ENCODE data around the gene SYCN. TPM values are rescaled to one million over a fixed set of nuclear protein-coding genes. Genes with fewer than 3 reads are reported as not detected.

Gene SYCN
- total RNA-seq = not detected in 2 replicates

GRCh38 chr19:39203372-39204341, at the start of gene SYCN:
SYCN (minus strand) TSS chr19:39204263; CDS start chr19:39204254, 9 bp downstream.

GRCh38 chr19:39248806-39249205, 44.7 kb upstream of the SYCN start, which contains the start of gene IFNL4:
IFNL4 (minus strand) TSS chr19:39248856.

GRCh38 chr19:39244410-39245100, 40.5 kb upstream of the SYCN start, which contains the start of gene IFNL3:
IFNL3 (minus strand) TSS chr19:39245006; CDS start chr19:39244967, 39 bp downstream.

GRCh38 chr19:39196860-39197562, 7.1 kb downstream of the SYCN start, which contains the start of gene NCCRP1:
NCCRP1 (plus strand) TSS chr19:39196964; CDS start chr19:39196983, 19 bp downstream.

Other genes with a start within 250 kb of the SYCN start
- gene FBXO17, start 228.5 kb downstream of the SYCN start, total RNA-seq = 11.9 and 22.3 TPM in 2 replicates
- gene FBXO27, start 171.7 kb downstream of the SYCN start, total RNA-seq = 2.0 and 5.5 TPM in 2 replicates
- gene ACP7, start 119.9 kb downstream of the SYCN start, total RNA-seq = 0.09 TPM in 1 of 2 replicates, not detected in the other
- gene PAK4, start 78.5 kb downstream of the SYCN start, total RNA-seq = 3.1 and 4.2 TPM in 2 replicates
- not detected in 2 replicates for gene NCCRP1, start 7.3 kb downstream of the SYCN start, total RNA-seq
- gene IFNL3, start 40.7 kb upstream of the SYCN start, total RNA-seq = not detected in 2 replicates
- gene IFNL4, start 44.6 kb upstream of the SYCN start, total RNA-seq = not detected in 2 replicates
- not detected in 2 replicates for gene IFNL2, start 64.1 kb upstream of the SYCN start, total RNA-seq
- gene IFNL1, start 92.1 kb upstream of the SYCN start, total RNA-seq = not detected in 2 replicates
- 0.14 and 0.18 TPM in 2 replicates for gene LRFN1, start 116.6 kb upstream of the SYCN start, total RNA-seq
- 1.1 and 1.3 TPM in 2 replicates for gene GMFG, start 131.8 kb upstream of the SYCN start, total RNA-seq
- gene SAMD4B, start 138.2 kb upstream of the SYCN start, total RNA-seq = 18.9 and 27.7 TPM in 2 replicates
- gene PAF1, start 186.8 kb upstream of the SYCN start, total RNA-seq = 38.1 and 46.3 TPM in 2 replicates
- gene MED29, start 187.1 kb upstream of the SYCN start, total RNA-seq = 12.1 and 12.5 TPM in 2 replicates
- 1.3 TPM in 2 replicates for gene ZFP36, start 202.6 kb upstream of the SYCN start, total RNA-seq
- gene PLEKHG2, start 208.4 kb upstream of the SYCN start, total RNA-seq = 10.0 and 13.2 TPM in 2 replicates
- gene RPS16, start 231.7 kb upstream of the SYCN start, total RNA-seq = 106 and 273 TPM in 2 replicates
- gene SUPT5H, start 241.3 kb upstream of the SYCN start, total RNA-seq = 50.3 and 67.6 TPM in 2 replicates